Neutrophil (primary cell): Measurements from ENCODE around the gene SMYD3.

Source experiments
- H3K27ac ChIP-seq: fragments of 200-600 bp; sonication (generic); 2 replicates; pipeline ENCODE4 v1.5.1; 2016; ENCODE audit warnings: mild to moderate bottlenecking, moderate library complexity
- H3K27me3 ChIP-seq: fragments of 200-600 bp; sonication (generic); 2 replicates; pipeline ENCODE4 v1.6.0; 2016; ENCODE audit warnings: mild to moderate bottlenecking
- H3K36me3 ChIP-seq: fragments of 200-600 bp; sonication (generic); 2 replicates; pipeline ENCODE4 v1.5.1; 2017
- H3K4me1 ChIP-seq, 2 experiments: fragments of 200-600 bp in 1 of 2; sonication (generic) in 1 of 2; 1 replicate in 1 of 2; 2 replicates in 1 of 2; pipeline versions ENCODE4 v1.5.1 to v1.6.1; 2013 to 2016; ENCODE audit warnings: low read depth in 1 of 2, low read length in 1 of 2, mild to moderate bottlenecking in 1 of 2, moderate library complexity in 1 of 2; ENCODE audit not compliant: control insufficient read depth in 1 of 2, insufficient read depth in 1 of 2
- H3K4me3 ChIP-seq, 2 experiments: fragments of 200-600 bp in 1 of 2; sonication (generic) in 1 of 2; 1 replicate in 1 of 2; 2 replicates in 1 of 2; pipeline ENCODE4 v1.5.1; 2013 to 2016; ENCODE audit warnings: low read depth in 1 of 2, low read length in 1 of 2, mild to moderate bottlenecking in 1 of 2, moderate library complexity in 1 of 2
- H3K9me3 ChIP-seq: fragments of 200-600 bp; sonication (generic); 2 replicates; pipeline ENCODE4 v1.5.1; 2016
- TF ChIP-seq, protein P1 (sequence below): fragments of 200-600 bp; sonication (generic); IDR thresholded peaks from 2 replicates; pipeline ENCODE4 v1.5.1; 2016; ENCODE audit warnings: antibody characterized with exemption

Gene SMYD3

DNA sequence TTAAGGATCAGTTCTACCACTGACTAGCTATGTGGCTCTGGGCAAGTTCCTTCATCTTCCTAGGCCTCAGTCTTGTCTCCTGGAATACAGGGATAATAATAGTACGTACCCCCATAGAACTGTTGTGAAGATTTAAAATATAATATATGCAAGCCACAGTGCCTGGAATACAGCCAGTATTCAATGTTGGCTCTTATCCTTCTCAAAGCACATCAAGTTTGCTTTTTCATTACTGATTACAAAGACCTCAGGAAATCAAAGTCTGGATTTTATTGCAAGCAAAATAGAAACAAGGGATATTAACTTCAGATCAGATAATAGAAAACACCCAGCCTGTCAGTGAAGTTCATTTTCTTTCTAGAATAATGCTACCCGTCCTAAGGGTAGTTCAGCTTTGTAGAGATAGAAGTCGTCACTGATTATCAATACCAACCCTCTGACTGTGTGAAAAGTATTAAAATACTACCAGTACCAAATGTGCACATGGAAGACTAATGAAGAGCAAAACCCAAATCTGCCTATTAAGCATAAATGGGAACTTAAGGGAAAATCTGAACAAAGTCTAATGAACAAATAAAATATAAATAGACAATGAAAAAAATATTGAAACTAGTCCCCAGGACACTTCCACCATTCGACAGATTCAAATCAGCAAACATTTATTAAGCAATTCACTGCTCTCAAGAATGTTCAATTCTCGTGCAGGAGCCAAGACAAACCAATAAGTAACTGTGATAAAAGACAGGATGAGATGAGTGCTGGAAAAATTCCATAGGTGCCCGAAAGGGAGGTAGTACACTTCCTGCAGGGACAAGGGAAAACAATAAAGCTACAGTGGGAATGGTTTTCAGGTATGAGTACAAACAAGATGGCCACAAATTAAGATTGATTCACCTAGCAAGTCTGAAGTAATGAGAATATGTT lies 206.2 kb downstream of the SMYD3 start:
- TF ChIP-seq, protein P1, sequence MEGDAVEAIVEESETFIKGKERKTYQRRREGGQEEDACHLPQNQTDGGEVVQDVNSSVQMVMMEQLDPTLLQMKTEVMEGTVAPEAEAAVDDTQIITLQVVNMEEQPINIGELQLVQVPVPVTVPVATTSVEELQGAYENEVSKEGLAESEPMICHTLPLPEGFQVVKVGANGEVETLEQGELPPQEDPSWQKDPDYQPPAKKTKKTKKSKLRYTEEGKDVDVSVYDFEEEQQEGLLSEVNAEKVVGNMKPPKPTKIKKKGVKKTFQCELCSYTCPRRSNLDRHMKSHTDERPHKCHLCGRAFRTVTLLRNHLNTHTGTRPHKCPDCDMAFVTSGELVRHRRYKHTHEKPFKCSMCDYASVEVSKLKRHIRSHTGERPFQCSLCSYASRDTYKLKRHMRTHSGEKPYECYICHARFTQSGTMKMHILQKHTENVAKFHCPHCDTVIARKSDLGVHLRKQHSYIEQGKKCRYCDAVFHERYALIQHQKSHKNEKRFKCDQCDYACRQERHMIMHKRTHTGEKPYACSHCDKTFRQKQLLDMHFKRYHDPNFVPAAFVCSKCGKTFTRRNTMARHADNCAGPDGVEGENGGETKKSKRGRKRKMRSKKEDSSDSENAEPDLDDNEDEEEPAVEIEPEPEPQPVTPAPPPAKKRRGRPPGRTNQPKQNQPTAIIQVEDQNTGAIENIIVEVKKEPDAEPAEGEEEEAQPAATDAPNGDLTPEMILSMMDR, result no peak
- no peaks in the 10 kb centered on the region for H3K36me3 ChIP-seq
- no peaks in the 10 kb centered on the region for H3K4me1 ChIP-seq
- H3K9me3 ChIP-seq, result no peaks in the 10 kb centered on the region
- no peaks in the 10 kb centered on the region for H3K27me3 ChIP-seq
- no peak overlapping the region for H3K27ac ChIP-seq
- no peak overlapping the region for H3K4me3 ChIP-seq

DNA sequence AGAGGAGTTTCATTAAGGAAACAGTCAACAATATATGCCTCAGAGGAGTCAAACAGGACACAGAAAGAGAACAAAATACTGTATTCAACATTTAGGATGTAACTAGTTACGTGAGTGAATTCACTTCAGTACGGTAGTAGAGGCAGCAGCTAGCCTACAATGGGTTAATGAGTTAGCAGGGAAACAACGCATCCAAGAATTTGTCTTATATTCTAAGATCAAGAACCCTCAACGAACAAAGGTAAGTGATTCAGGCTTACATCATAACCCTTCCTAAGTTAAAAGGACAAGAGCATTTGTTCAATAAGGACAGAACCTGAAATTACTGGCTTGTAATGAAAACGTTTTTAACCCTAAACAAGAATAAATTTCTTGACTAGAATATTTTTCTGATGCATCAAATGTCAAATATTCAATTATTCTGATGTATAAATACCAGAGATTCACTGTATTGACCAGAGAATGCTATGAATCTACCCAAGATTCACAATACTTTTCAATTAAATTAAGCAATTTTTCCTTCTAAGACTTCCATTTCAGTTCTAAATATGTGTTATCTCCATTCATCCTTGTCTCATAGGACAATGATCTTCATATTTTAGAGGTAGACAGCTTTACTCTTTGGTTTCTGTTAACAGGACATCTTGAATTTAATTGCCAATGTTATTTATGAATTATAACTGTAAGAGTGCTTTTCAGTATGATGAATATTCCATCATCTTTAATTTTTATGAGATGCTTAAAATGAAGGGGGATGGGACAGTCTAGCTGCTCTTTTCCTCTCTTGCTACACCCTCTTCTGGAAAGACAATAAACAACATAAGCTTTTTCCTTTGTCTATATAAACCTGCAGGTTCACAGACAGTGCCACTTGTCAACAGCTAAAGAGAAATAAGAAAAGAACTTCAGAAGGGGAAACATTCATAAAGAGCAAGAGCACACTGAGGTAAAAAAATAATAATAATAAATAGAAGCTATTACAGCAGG lies 209.5 kb downstream of the SMYD3 start:
- no peak overlapping the region for H3K4me3 ChIP-seq
- no peak overlapping the region for H3K27ac ChIP-seq
- no peaks in the 10 kb centered on the region for H3K9me3 ChIP-seq
- H3K36me3 ChIP-seq, result no peaks in the 10 kb centered on the region
- no peaks in the 10 kb centered on the region for H3K27me3 ChIP-seq
- no peaks in the 10 kb centered on the region for H3K4me1 ChIP-seq
- TF ChIP-seq, protein P1, result no peak

DNA sequence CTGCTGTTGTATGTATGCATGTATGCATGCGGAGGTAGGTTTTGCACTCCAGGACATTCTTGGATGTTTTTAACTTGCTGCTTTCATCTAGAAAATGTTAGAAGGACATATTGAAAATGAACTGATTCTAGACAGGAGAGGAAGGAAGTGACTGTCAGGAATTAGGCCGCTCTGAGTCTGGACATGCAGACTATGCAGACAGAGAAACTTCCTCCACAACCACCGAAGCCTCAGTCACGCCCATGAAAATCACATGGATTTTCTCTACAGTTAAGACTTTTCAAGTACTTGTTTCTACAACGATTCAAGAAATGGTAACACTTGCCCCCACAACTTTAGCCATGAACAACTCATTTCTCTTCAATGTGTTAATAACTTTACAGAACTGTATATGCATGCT lies 211.1 kb downstream of the SMYD3 start:
- no peaks in the 10 kb centered on the region for H3K27me3 ChIP-seq
- TF ChIP-seq, protein P1, result no peak

GRCh38 chr1:246295340-246295739 lies 211.7 kb downstream of the SMYD3 start:
- Histone ChIP-seq H3K9me3 (no peaks in the 10 kb centered on the region), H3K4me1 (no peaks in the 10 kb centered on the region), H3K4me3 (no peak overlapping the region), H3K27me3 (no peaks in the 10 kb centered on the region), H3K27ac (no peak overlapping the region), H3K36me3 (no peaks in the 10 kb centered on the region)
- TF ChIP-seq, protein P1, result no peak

More for the DNA sequence above, 211.1 kb downstream of the SMYD3 start:
- no peak overlapping the region for H3K4me3 ChIP-seq
- no peak overlapping the region for H3K27ac ChIP-seq
- no peaks in the 10 kb centered on the region for H3K36me3 ChIP-seq
- H3K9me3 ChIP-seq, result no peaks in the 10 kb centered on the region
- H3K4me1 ChIP-seq, result no peaks in the 10 kb centered on the region

DNA sequence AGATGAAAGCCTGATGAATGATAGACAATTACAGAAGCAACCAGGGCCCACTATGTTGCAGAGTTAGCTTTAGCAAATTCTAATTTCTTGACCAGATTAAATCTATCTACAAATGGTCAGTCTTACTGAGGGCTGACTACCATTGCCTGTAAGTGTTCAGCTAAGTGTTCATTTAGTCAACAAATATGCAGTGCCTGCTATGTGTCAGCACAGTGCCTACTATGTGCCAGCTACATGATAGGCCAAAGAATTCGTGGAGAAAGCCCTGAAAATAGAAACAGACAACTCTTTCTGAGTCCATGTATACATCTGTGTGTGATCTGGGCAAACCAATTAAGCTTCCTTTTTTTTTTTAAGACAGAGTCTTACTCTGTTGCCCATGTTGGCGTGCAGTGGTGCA lies 212.8 kb downstream of the SMYD3 start:
- Histone ChIP-seq H3K4me3 (no peak overlapping the region), H3K9me3 (no peaks in the 10 kb centered on the region), H3K27ac (no peak overlapping the region), H3K4me1 (no peaks in the 10 kb centered on the region), H3K36me3 (no peaks in the 10 kb centered on the region), H3K27me3 (no peaks in the 10 kb centered on the region)
- TF ChIP-seq, protein P1, result no peak
